ENCODE data around the gene TRIM32. TPM values are rescaled to one million over a fixed set of nuclear protein-coding genes. Genes with fewer than 3 reads are reported as not detected.

Gene TRIM32
- polyA plus RNA-seq, 3 donors, result 0.40 to 1.4 (median 1.3) TPM

DNA sequence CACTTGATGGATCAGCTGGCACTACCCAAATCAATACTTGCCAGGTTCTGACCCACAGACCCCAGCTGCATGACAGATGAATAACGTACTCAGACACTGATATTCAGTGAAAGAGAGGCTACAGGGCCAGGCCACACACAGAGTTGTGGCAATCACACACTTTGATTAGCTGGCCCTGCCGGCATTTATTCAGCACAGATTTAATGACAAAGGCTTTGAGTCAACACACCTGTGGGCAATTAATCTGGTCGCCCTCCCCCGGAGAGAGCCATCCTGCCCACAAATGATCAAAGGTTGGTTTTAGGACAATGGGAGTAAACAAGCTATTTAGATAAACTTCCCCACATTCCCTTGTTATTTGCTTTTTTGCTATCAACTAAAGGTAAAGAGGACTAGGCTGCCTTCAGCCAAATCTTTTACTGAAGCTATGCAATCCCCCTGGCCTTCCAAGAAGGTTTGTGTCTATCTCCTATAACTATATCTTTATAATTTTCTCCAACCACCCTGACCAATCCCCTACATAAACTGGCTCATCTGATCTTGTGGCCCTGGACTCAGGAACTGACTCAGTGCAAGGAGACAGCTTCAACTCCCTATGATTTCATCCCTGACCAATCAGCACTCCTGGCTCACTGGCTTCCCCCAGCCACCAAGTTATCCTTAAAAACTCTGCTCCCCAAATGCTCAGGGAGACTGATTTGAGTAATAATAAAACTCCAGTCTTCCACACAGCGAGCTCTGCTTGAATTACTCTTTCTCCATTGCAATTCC lies 12.7 kb upstream of the TRIM32 start:
- no peak overlapping the region for H3K27ac ChIP-seq (ENCODE audit: low read depth in 1 of 2, low read length in 2 of 2)
- no peaks in the 10 kb centered on the region for H3K4me1 Mint-ChIP-seq
- intact Hi-C loops (cut with micrococcal nuclease), result no loop called here
- no peaks in the 10 kb centered on the region for H3K79me2 ChIP-seq (ENCODE audit: insufficient read depth, low read length)
- H2AFZ ChIP-seq (ENCODE audit: insufficient read depth, low read depth, low read length, poor library complexity, severe bottlenecking), result no peak overlapping the region
- no peak for DNase-seq
- H3K36me3 Mint-ChIP-seq, result no peaks in the 10 kb centered on the region
- H3K4me1 ChIP-seq (ENCODE audit: control insufficient read depth in 1 of 2, insufficient read depth in 2 of 2, low read length in 2 of 2), result no peaks in the 10 kb centered on the region
- no peaks in the 10 kb centered on the region for H3K36me3 ChIP-seq (replicated peaks in 1 of 2; ENCODE audit: control insufficient read depth in 1 of 2, insufficient read depth in 2 of 2, low read length in 2 of 2)
- no peaks in the 10 kb centered on the region for H3K27me3 ChIP-seq (ENCODE audit: control insufficient read depth in 2 of 2, insufficient read depth in 2 of 2, low read length in 2 of 2)
- 97% methylated on average over 3 of the region's 5 CpGs for WGBS (ENCODE audit: insufficient coverage)
- H3K27me3 Mint-ChIP-seq (ENCODE audit: low read depth in 3 of 3), result peaks cover 0 to 3% (median 0%) of the 10 kb centered on the region in 3 donors
- TF ChIP-seq, protein P1, sequence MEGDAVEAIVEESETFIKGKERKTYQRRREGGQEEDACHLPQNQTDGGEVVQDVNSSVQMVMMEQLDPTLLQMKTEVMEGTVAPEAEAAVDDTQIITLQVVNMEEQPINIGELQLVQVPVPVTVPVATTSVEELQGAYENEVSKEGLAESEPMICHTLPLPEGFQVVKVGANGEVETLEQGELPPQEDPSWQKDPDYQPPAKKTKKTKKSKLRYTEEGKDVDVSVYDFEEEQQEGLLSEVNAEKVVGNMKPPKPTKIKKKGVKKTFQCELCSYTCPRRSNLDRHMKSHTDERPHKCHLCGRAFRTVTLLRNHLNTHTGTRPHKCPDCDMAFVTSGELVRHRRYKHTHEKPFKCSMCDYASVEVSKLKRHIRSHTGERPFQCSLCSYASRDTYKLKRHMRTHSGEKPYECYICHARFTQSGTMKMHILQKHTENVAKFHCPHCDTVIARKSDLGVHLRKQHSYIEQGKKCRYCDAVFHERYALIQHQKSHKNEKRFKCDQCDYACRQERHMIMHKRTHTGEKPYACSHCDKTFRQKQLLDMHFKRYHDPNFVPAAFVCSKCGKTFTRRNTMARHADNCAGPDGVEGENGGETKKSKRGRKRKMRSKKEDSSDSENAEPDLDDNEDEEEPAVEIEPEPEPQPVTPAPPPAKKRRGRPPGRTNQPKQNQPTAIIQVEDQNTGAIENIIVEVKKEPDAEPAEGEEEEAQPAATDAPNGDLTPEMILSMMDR (IDR thresholded peaks at IDR 0.05), result no peak
- H4K20me1 ChIP-seq (ENCODE audit: insufficient read depth, low read length), result no peaks in the 10 kb centered on the region
- no peak overlapping the region for H3K4me3 Mint-ChIP-seq
- H3K9me3 ChIP-seq (replicated peaks in 1 of 2; ENCODE audit: control insufficient read depth in 1 of 2, insufficient read depth in 1 of 2, low read length in 2 of 2), result peaks cover 23% of the 10 kb centered on the region in 2 donors
- H3K4me2 ChIP-seq (replicated peaks; ENCODE audit: extremely low read depth, low read length, poor library complexity, severe bottlenecking), result no peak overlapping the region
- no peak overlapping the region for H3K4me3 ChIP-seq (replicated peaks in 1 of 3; ENCODE audit: low read depth in 2 of 3, low read length in 3 of 3)
- no peak overlapping the region for H3K9ac ChIP-seq (ENCODE audit: insufficient read depth, low read length, poor library complexity, severe bottlenecking)
- peaks cover 19 to 40% (median 25%) of the 10 kb centered on the region in 7 donors for H3K9me3 Mint-ChIP-seq
- H3K27ac Mint-ChIP-seq, result no peak overlapping the region

DNA sequence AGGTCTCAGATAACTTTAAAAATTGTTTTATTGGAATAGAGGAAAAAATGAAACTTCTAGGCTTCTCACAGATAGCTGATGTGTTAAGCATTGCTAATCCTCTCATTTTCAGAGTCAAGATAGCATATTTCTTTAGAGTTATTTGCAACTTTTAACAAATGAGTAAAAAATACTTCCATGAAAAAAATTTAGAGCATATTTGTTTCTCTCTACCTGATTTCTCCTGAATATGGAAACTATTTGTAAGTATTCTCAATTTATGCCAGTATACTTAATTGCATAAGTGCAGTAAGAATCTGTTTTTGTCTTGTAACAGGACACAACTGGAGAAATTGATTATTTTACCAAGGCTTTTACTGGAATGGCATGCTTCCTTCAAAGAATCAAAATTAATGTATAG lies 3.6 kb upstream of the TRIM32 start:
- Histone ChIP-seq H3K4me3 (replicated peaks in 1 of 3; ENCODE audit: low read depth in 2 of 3, low read length in 3 of 3) (no peak overlapping the region), H3K4me1 (ENCODE audit: control insufficient read depth in 1 of 2, insufficient read depth in 2 of 2, low read length in 2 of 2) (peaks cover 13 to 17% of the 10 kb centered on the region in 2 donors), H2AFZ (ENCODE audit: insufficient read depth, low read depth, low read length, poor library complexity, severe bottlenecking) (no peak overlapping the region), H3K36me3 (replicated peaks in 1 of 2; ENCODE audit: control insufficient read depth in 1 of 2, insufficient read depth in 2 of 2, low read length in 2 of 2) (no peaks in the 10 kb centered on the region), H3K79me2 (ENCODE audit: insufficient read depth, low read length) (no peaks in the 10 kb centered on the region), H3K9ac (ENCODE audit: insufficient read depth, low read length, poor library complexity, severe bottlenecking) (no peak overlapping the region), H3K27ac (ENCODE audit: low read depth in 1 of 2, low read length in 2 of 2) (no peak overlapping the region), H3K9me3 (replicated peaks in 1 of 2; ENCODE audit: control insufficient read depth in 1 of 2, insufficient read depth in 1 of 2, low read length in 2 of 2) (no peaks in the 10 kb centered on the region), H3K4me2 (replicated peaks; ENCODE audit: extremely low read depth, low read length, poor library complexity, severe bottlenecking) (no peak overlapping the region), H3K27me3 (ENCODE audit: control insufficient read depth in 2 of 2, insufficient read depth in 2 of 2, low read length in 2 of 2) (peaks cover 0 to 2% of the 10 kb centered on the region in 2 donors), H4K20me1 (ENCODE audit: insufficient read depth, low read length) (no peaks in the 10 kb centered on the region)
- peaks cover 20% of the 10 kb centered on the region for H3K4me1 Mint-ChIP-seq
- intact Hi-C loops (cut with micrococcal nuclease), result no loop called here
- H3K27me3 Mint-ChIP-seq (ENCODE audit: low read depth in 3 of 3), result peaks cover 14 to 25% (median 20%) of the 10 kb centered on the region in 3 donors
- no peaks in the 10 kb centered on the region for H3K36me3 Mint-ChIP-seq
- no peak overlapping the region for H3K4me3 Mint-ChIP-seq
- no peak for DNase-seq
- H3K9me3 Mint-ChIP-seq, result peaks cover 0 to 5% (median 2%) of the 10 kb centered on the region in 7 donors
- TF ChIP-seq, protein P1 (IDR thresholded peaks at IDR 0.05), result no peak
- H3K27ac Mint-ChIP-seq, result no peak overlapping the region

Data from CD14-positive monocyte (primary cell).